Body of pancreas (tissue), 4 donors: ENCODE measurements around the gene ZFP36L2.
A peak's percentile ranks its signal among the peaks of the same experiment; 100 is the strongest.

ENCODE experiments used
- POLR2A ChIP-seq, 3 donors: fragments of 450-650 bp; IDR thresholded peaks; one replicate each; pipeline ENCODE4 v1.6.1; 2016; ENCODE audit warnings: antibody characterized with exemption in 3 of 3, mild to moderate bottlenecking in 2 of 3
- TF ChIP-seq, protein P1 (sequence below), 7 experiments: fragments of 450-650 bp in 4 of 7; fragments of 200-600 bp in 3 of 7; sonication (generic) in 3 of 7; IDR thresholded peaks; one replicate each; pipeline ENCODE4 v1.5.1; 2016 to 2019; ENCODE audit warnings: antibody characterized with exemption in 7 of 7

DNA sequence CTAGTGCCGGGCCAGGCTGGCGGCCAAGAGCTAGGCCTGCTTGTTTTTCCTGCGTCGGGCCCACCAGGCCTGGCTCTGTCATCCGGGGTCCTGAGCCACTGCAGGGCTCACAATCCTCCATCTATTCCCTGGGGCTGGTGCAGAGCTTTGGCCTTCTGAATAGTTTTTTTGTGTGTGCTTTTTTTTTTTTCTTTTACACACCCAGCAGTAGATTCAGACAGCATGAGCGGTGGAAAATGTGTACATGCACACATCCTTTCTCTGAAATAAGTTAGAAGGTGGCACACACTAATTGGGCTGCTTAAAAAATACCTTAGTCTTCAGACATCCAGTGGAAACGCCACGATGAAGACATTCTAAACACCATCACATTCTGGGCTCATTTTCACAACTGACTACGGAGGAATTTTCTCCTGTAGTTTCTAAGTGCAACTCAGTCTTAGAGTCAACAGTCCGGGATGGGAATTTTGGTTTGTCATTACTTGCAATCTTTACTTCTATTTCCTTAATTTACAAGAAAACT is 6.1 kb downstream of the ZFP36L2 start:
- TF ChIP-seq, protein P1, sequence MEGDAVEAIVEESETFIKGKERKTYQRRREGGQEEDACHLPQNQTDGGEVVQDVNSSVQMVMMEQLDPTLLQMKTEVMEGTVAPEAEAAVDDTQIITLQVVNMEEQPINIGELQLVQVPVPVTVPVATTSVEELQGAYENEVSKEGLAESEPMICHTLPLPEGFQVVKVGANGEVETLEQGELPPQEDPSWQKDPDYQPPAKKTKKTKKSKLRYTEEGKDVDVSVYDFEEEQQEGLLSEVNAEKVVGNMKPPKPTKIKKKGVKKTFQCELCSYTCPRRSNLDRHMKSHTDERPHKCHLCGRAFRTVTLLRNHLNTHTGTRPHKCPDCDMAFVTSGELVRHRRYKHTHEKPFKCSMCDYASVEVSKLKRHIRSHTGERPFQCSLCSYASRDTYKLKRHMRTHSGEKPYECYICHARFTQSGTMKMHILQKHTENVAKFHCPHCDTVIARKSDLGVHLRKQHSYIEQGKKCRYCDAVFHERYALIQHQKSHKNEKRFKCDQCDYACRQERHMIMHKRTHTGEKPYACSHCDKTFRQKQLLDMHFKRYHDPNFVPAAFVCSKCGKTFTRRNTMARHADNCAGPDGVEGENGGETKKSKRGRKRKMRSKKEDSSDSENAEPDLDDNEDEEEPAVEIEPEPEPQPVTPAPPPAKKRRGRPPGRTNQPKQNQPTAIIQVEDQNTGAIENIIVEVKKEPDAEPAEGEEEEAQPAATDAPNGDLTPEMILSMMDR (IDR thresholded peaks at IDR 0.05): no peak
- peak in 2 of 3 donors; percentile 10 to 26 for TF ChIP-seq POLR2A (IDR thresholded peaks at IDR 0.05)
